ENCODE measurements around the gene PRKCI.

DNA sequence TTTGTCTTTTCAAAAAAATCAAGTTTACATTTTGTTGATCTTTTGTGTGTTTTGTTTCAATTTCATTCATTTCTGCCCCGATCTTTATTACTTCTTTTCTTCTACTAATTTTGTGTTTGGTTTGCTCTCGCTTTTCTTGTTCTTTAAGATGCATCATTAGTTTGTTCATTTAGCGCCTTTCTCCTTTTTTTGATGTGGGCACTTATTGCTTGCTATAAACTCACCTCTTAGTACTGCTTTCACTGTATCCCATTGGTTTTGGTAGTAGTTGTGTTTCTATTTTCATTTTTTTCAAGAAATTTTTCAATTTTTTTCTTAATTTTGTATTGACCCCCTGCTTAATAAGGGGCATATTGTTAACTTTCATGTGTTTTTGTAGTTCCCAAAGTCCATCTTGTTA lies 34.4 kb downstream of the PRKCI start:
- TF ChIP-seq, protein P1, sequence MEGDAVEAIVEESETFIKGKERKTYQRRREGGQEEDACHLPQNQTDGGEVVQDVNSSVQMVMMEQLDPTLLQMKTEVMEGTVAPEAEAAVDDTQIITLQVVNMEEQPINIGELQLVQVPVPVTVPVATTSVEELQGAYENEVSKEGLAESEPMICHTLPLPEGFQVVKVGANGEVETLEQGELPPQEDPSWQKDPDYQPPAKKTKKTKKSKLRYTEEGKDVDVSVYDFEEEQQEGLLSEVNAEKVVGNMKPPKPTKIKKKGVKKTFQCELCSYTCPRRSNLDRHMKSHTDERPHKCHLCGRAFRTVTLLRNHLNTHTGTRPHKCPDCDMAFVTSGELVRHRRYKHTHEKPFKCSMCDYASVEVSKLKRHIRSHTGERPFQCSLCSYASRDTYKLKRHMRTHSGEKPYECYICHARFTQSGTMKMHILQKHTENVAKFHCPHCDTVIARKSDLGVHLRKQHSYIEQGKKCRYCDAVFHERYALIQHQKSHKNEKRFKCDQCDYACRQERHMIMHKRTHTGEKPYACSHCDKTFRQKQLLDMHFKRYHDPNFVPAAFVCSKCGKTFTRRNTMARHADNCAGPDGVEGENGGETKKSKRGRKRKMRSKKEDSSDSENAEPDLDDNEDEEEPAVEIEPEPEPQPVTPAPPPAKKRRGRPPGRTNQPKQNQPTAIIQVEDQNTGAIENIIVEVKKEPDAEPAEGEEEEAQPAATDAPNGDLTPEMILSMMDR (IDR thresholded peaks at IDR 0.05), result no peak
- no peak for TF ChIP-seq POLR2A (IDR thresholded peaks at IDR 0.05)

All from lower leg skin (tissue), 3 donors.